GM21723 (cell line): ENCODE data around the gene RAF1.
"Not testable (repeated sequence)": the region's sequence is repeated elsewhere in the genome, so short reads cannot be mapped to it uniquely, and the experiment has no call there.

Source experiments
- ATAC-seq: cut with Tn5 transposase; IDR thresholded peaks from one replicate; pipeline ENCODE4 v1.9.1; 2021; ENCODE audit warnings: mild to moderate bottlenecking, moderate library complexity; ENCODE audit not compliant: unreplicated experiment

The RAF1 gene

GRCh38 chr3:12643724-12644123 is 20.2 kb downstream of the RAF1 start:
- no peak for ATAC-seq

- no peak for ATAC-seq
Observed at GRCh38 chr3:12643010-12643380, 20.9 kb downstream of the RAF1 start.

GRCh38 chr3:12640853-12641252 is 23.1 kb downstream of the RAF1 start:
- not testable (repeated sequence) for ATAC-seq

GRCh38 chr3:12638105-12638504 is 25.8 kb downstream of the RAF1 start:
- no peak for ATAC-seq

- ATAC-seq = no peak
Observed at GRCh38 chr3:12633108-12633507, 30.8 kb downstream of the RAF1 start.

- no peak for ATAC-seq
Observed at GRCh38 chr3:12632523-12632922, 31.4 kb downstream of the RAF1 start.

- not testable (repeated sequence) for ATAC-seq
Observed at GRCh38 chr3:12630843-12631242, 33.1 kb downstream of the RAF1 start.

GRCh38 chr3:12630292-12630691 is 33.6 kb downstream of the RAF1 start:
- ATAC-seq = no peak

- ATAC-seq = no peak
Observed at GRCh38 chr3:12629560-12629959, 34.4 kb downstream of the RAF1 start.

- ATAC-seq = no peak
Observed at GRCh38 chr3:12628813-12629212, 35.1 kb downstream of the RAF1 start.

GRCh38 chr3:12627370-12627769 is 36.5 kb downstream of the RAF1 start:
- no peak for ATAC-seq

GRCh38 chr3:12624964-12625363 is 39.0 kb downstream of the RAF1 start:
- ATAC-seq = not testable (repeated sequence)

GRCh38 chr3:12624056-12624455 is 39.9 kb downstream of the RAF1 start:
- no peak for ATAC-seq

GRCh38 chr3:12622335-12622734 is 41.6 kb downstream of the RAF1 start:
- no peak for ATAC-seq

- no peak for ATAC-seq
Observed at GRCh38 chr3:12620729-12621128, 43.2 kb downstream of the RAF1 start.

GRCh38 chr3:12620305-12620704 is 43.6 kb downstream of the RAF1 start:
- ATAC-seq = no peak

GRCh38 chr3:12618426-12618825 is 45.5 kb downstream of the RAF1 start:
- ATAC-seq = no peak

GRCh38 chr3:12615266-12615665 is 48.7 kb downstream of the RAF1 start:
- no peak for ATAC-seq

- no peak for ATAC-seq
Observed at GRCh38 chr3:12613250-12613649, 50.7 kb downstream of the RAF1 start.

GRCh38 chr3:12612514-12613226 is 51.2 kb downstream of the RAF1 start:
- no peak for ATAC-seq

- no peak for ATAC-seq
Observed at GRCh38 chr3:12611117-12611516, 52.8 kb downstream of the RAF1 start.

- no peak for ATAC-seq
Observed at GRCh38 chr3:12608376-12608775, 55.5 kb downstream of the RAF1 start.

- no peak for ATAC-seq
Observed at GRCh38 chr3:12603969-12604368, 59.9 kb downstream of the RAF1 start.
